IMR-90 (cell line): Measurements from ENCODE around the gene TRABD2A.

Experiments
- CEBPB ChIP-seq: IDR thresholded peaks from 2 replicates; pipeline ENCODE4 v1.6.1; 2012; ENCODE audit warnings: low read depth, low read length, improper control_type of control experiment
- CTCF ChIP-seq: conservative IDR thresholded peaks from 2 replicates; pipeline ENCODE4 v1.5.1; 2012; ENCODE audit warnings: mild to moderate bottlenecking, low read depth, low read length, improper control_type of control experiment
- ELK1 ChIP-seq: fragments of 150-350 bp; IDR thresholded peaks from 2 replicates; pipeline ENCODE4 v1.6.1; 2016; ENCODE audit warnings: low read depth, mild to moderate bottlenecking, low read length, moderate library complexity, borderline replicate concordance
- MAFK ChIP-seq: IDR thresholded peaks from 2 replicates; pipeline ENCODE4 v1.6.1; 2012; ENCODE audit warnings: low read depth, low read length, improper control_type of control experiment
- POLR2A ChIP-seq: IDR thresholded peaks from 2 replicates; pipeline ENCODE4 v1.6.1; 2012; ENCODE audit warnings: mild to moderate bottlenecking, low read depth, low read length
- RFX5 ChIP-seq: IDR thresholded peaks from 2 replicates; pipeline ENCODE4 v1.8.0; 2012; ENCODE audit warnings: low read depth, mild to moderate bottlenecking, low read length, moderate library complexity
- SMC3 ChIP-seq: fragments of 150-350 bp; IDR thresholded peaks from 2 replicates; pipeline ENCODE4 v1.6.1; 2016; ENCODE audit warnings: low read depth, mild to moderate bottlenecking, antibody characterized with exemption, low read length, moderate library complexity
- USF2 ChIP-seq: fragments of 150-350 bp; IDR thresholded peaks from 2 replicates; pipeline ENCODE4 v1.6.1; 2017; ENCODE audit warnings: mild to moderate bottlenecking, antibody characterized with exemption, low read length, low read depth

GRCh38 chr2:84800194-84800805 is 80.6 kb downstream of the TRABD2A start:
- TF ChIP-seq USF2: no peak
- no peak for TF ChIP-seq CTCF
- TF ChIP-seq RFX5: no peak
- no peak for TF ChIP-seq ELK1
- TF ChIP-seq POLR2A: no peak
- no peak for TF ChIP-seq CEBPB
- TF ChIP-seq MAFK: no peak
- TF ChIP-seq SMC3: no peak
